CD4-positive, alpha-beta memory T cell (primary cell): ENCODE measurements around the gene MAPK7. TPM values are rescaled to one million over a fixed set of nuclear protein-coding genes. Genes with fewer than 3 reads are reported as not detected.

ENCODE experiments used
- CTCF ChIA-PET: fragments of 350-600 bp; sonication (Branson Sonifier 250); formaldehyde crosslinking; loops from one replicate; lab custom pipeline; 2021; ENCODE audit warnings: inconsistent platforms; ENCODE audit not compliant: partially characterized antibody; lab: Charles Lee
- POLR2A ChIA-PET: fragments of 350-600 bp; sonication (Branson Sonifier 250); formaldehyde crosslinking; loops from one replicate; lab custom pipeline; 2021; ENCODE audit not compliant: partially characterized antibody; lab: Charles Lee
- DNase-seq, 5 donors: peaks; one replicate each; pipeline versions ENCODE4 v3.0.0 to v3.0.0-alpha.2; 2020 to 2022; ENCODE audit warnings: mixed read lengths in 1 of 5
- H3K27ac ChIP-seq: one replicate; pipeline ENCODE4 v1.7.0; 2013; ENCODE audit warnings: low read depth, low read length
- H3K27me3 ChIP-seq: 2 replicates; pipeline ENCODE4 v1.7.0; 2013; ENCODE audit warnings: mild to moderate bottlenecking, low read length, moderate library complexity; ENCODE audit not compliant: insufficient read depth
- H3K36me3 ChIP-seq: 2 replicates; pipeline ENCODE4 v1.7.0; 2013; ENCODE audit warnings: mild to moderate bottlenecking, low read length, moderate library complexity; ENCODE audit not compliant: insufficient read depth
- H3K4me1 ChIP-seq: 2 replicates; pipeline ENCODE4 v1.7.0; 2013; ENCODE audit warnings: mild to moderate bottlenecking, low read length, moderate library complexity; ENCODE audit not compliant: insufficient read depth
- H3K4me3 ChIP-seq, 2 donors: one replicate each; pipeline ENCODE4 v1.7.0; 2013; ENCODE audit warnings: low read length in 2 of 2, mild to moderate bottlenecking in 1 of 2
- H3K9me3 ChIP-seq, 2 donors: one replicate each; pipeline ENCODE4 v1.7.0; 2013; ENCODE audit warnings: low read length in 2 of 2, control low read depth in 1 of 2; ENCODE audit not compliant: control insufficient read depth in 1 of 2
- H3K27ac Mint-ChIP-seq, 7 donors: one replicate each; pipeline ENCODE4 v1.8.0; 2020 to 2021; ENCODE audit warnings: mixed read lengths in 7 of 7, mild to moderate bottlenecking in 6 of 7, inconsistent platforms in 3 of 7, moderate library complexity in 3 of 7
- H3K27me3 Mint-ChIP-seq, 2 donors: one replicate each; pipeline ENCODE4 v1.8.0; 2020 to 2021; ENCODE audit warnings: mixed read lengths in 2 of 2
- H3K36me3 Mint-ChIP-seq, 2 donors: one replicate each; pipeline ENCODE4 v1.8.0; 2020 to 2021; ENCODE audit warnings: mixed read lengths in 2 of 2, inconsistent platforms in 1 of 2, mild to moderate bottlenecking in 1 of 2
- H3K4me1 Mint-ChIP-seq, 4 donors: one replicate each; pipeline ENCODE4 v1.8.0; 2020 to 2021; ENCODE audit warnings: mixed read lengths in 4 of 4, mild to moderate bottlenecking in 1 of 4
- H3K4me3 Mint-ChIP-seq, 8 donors: one replicate each; pipeline ENCODE4 v1.8.0; 2020 to 2021; ENCODE audit warnings: mixed read lengths in 8 of 8, mild to moderate bottlenecking in 7 of 8, moderate library complexity in 6 of 8, inconsistent platforms in 3 of 8
- H3K9me3 Mint-ChIP-seq, 8 donors: one replicate each; pipeline ENCODE4 v1.8.0; 2020 to 2021; ENCODE audit warnings: mixed read lengths in 8 of 8, mild to moderate bottlenecking in 5 of 8, inconsistent platforms in 3 of 8, moderate library complexity in 1 of 8
- intact Hi-C: fragments of 100-400 bp; cut with micrococcal nuclease; formaldehyde crosslinking; loops from one replicate; pipeline ENCODE4 v1.15.1; 2023
- polyA plus RNA-seq, 2 donors: library from polyadenylated mRNA; unstranded; fragments of 300-500 nt; fragmentation: Illumina TruSeq; gene quantifications; one replicate each; pipeline ENCODE4 v1.2.3, GENCODE V29; 2021
- total RNA-seq, 2 experiments: library from RNA; stranded (reverse); gene quantifications; one replicate each; pipeline ENCODE4 v1.2.3, GENCODE V29; 2021

The MAPK7 gene
- total and polyA plus RNA-seq, 4 experiments from 2014 or later, result 2.1 to 26.2 (median 15.9) TPM

- H3K27ac Mint-ChIP-seq, result peak overlapping the region in 1 of 7 donors; percentile 46
- intact Hi-C loops, result no loop called here
- H3K4me3 ChIP-seq, result no peak overlapping the region
- peaks cover 11 to 37% (median 14%) of the 10 kb centered on the region in 4 donors for H3K4me1 Mint-ChIP-seq
- H3K36me3 ChIP-seq, result peaks cover 10% of the 10 kb centered on the region
- peaks cover 0 to 3% (median 0%) of the 10 kb centered on the region in 8 donors for H3K9me3 Mint-ChIP-seq
- peaks cover 15% of the 10 kb centered on the region for H3K4me1 ChIP-seq
- no peaks in the 10 kb centered on the region for H3K27me3 Mint-ChIP-seq
- peaks cover 29 to 54% of the 10 kb centered on the region in 2 donors for H3K36me3 Mint-ChIP-seq
- no peaks in the 10 kb centered on the region for H3K9me3 ChIP-seq
- ChIA-PET POLR2A (interaction anchor here (0.9 kb wide), 1 partner anchor 18 kb away, joined by 3 read pairs; no protein-coding TSS in a partner anchor), CTCF (interaction anchor here (1.0 to 2.1 kb wide), 3 partner anchors 8 to 18 kb away, joined by 3 to 12 read pairs (median 3); partner anchors contain the start of gene B9D1)
- no peak overlapping the region for H3K27ac ChIP-seq
- H3K4me3 Mint-ChIP-seq, result peak overlapping the region in 3 of 8 donors; percentile 28 to 48 (median 42)
- no peaks in the 10 kb centered on the region for H3K27me3 ChIP-seq
- DNase-seq, result no peak
Measured at GRCh38 chr17:19380481-19381301, 2.4 kb downstream of the MAPK7 start.

- H3K36me3 ChIP-seq, result peaks cover 10% of the 10 kb centered on the region
- ChIA-PET POLR2A (no interaction called here), CTCF (interaction anchor here (1.0 to 1.1 kb wide), 2 partner anchors 8 to 16 kb away, joined by 3 read pairs; no protein-coding TSS in a partner anchor)
Measured at GRCh38 chr17:19381361-19381740, 3.1 kb downstream of the MAPK7 start.

GRCh38 chr17:19381741-19382444 lies 3.6 kb downstream of the MAPK7 start:
- no peaks in the 10 kb centered on the region for H3K27me3 Mint-ChIP-seq
- peaks cover 10% of the 10 kb centered on the region for H3K36me3 ChIP-seq
- H3K36me3 Mint-ChIP-seq, result peaks cover 29 to 54% of the 10 kb centered on the region in 2 donors
- no peak for DNase-seq
- no peak overlapping the region for H3K4me3 Mint-ChIP-seq
- peaks cover 8% of the 10 kb centered on the region for H3K4me1 ChIP-seq
- no peak overlapping the region for H3K4me3 ChIP-seq
- peaks cover 0 to 2% (median 0%) of the 10 kb centered on the region in 8 donors for H3K9me3 Mint-ChIP-seq
- no peak overlapping the region for H3K27ac Mint-ChIP-seq
- no peaks in the 10 kb centered on the region for H3K27me3 ChIP-seq
- no peaks in the 10 kb centered on the region for H3K9me3 ChIP-seq
- ChIA-PET POLR2A (no interaction called here), CTCF (no interaction called here)
- no peak overlapping the region for H3K27ac ChIP-seq
- H3K4me1 Mint-ChIP-seq, result peaks cover 8 to 28% (median 9%) of the 10 kb centered on the region in 4 donors
- intact Hi-C loops, result no loop called here

More at GRCh38 chr17:19381361-19381740, 3.1 kb downstream of the MAPK7 start:
- Histone ChIP-seq H3K4me3 (no peak overlapping the region), H3K9me3 (no peaks in the 10 kb centered on the region), H3K4me1 (peaks cover 11% of the 10 kb centered on the region), H3K27ac (no peak overlapping the region), H3K27me3 (no peaks in the 10 kb centered on the region)
- Mint-ChIP-seq H3K4me3 (peak overlapping the region in 1 of 8 donors; percentile 28), H3K27ac (no peak overlapping the region), H3K27me3 (no peaks in the 10 kb centered on the region), H3K9me3 (peaks cover 0 to 3% (median 0%) of the 10 kb centered on the region in 8 donors), H3K4me1 (peaks cover 10 to 32% (median 11%) of the 10 kb centered on the region in 4 donors), H3K36me3 (peaks cover 29 to 54% of the 10 kb centered on the region in 2 donors)
- intact Hi-C loops, result no loop called here
- peak in 1 of 5 donors; percentile 28 for DNase-seq

GRCh38 chr17:19382531-19383444 lies 4.5 kb downstream of the MAPK7 start:
- Histone ChIP-seq H3K4me1 (peaks cover 4% of the 10 kb centered on the region), H3K27ac (no peak overlapping the region), H3K4me3 (no peak overlapping the region), H3K27me3 (no peaks in the 10 kb centered on the region), H3K36me3 (peaks cover 10% of the 10 kb centered on the region), H3K9me3 (no peaks in the 10 kb centered on the region)
- Mint-ChIP-seq H3K27me3 (no peaks in the 10 kb centered on the region), H3K9me3 (peaks cover 0 to 2% (median 0%) of the 10 kb centered on the region in 8 donors), H3K27ac (peak overlapping the region in 2 of 7 donors; percentile 42 to 46), H3K36me3 (peaks cover 29 to 50% of the 10 kb centered on the region in 2 donors), H3K4me3 (no peak overlapping the region), H3K4me1 (peaks cover 0 to 20% (median 4%) of the 10 kb centered on the region in 4 donors)
- ChIA-PET POLR2A (no interaction called here), CTCF (interaction anchor here (3.8 kb wide), 1 partner anchor 20 kb away, joined by 15 read pairs; the partner anchor contains the start of gene B9D1)
- DNase-seq, result no peak
- intact Hi-C loops, result no loop called here

- Mint-ChIP-seq H3K4me1 (peaks cover 0 to 18% (median 4%) of the 10 kb centered on the region in 4 donors), H3K27me3 (no peaks in the 10 kb centered on the region), H3K4me3 (no peak overlapping the region), H3K9me3 (peaks cover 0 to 1% (median 0%) of the 10 kb centered on the region in 8 donors), H3K27ac (peak overlapping the region in 2 of 7 donors; percentile 57 to 83), H3K36me3 (peaks cover 29 to 45% of the 10 kb centered on the region in 2 donors)
- intact Hi-C loops, result no loop called here
- no peak for DNase-seq
- no peak overlapping the region for H3K4me3 ChIP-seq
- H3K4me1 ChIP-seq, result peaks cover under 1% of the 10 kb centered on the region
- no peaks in the 10 kb centered on the region for H3K27me3 ChIP-seq
- no peak overlapping the region for H3K27ac ChIP-seq
- peaks cover 10% of the 10 kb centered on the region for H3K36me3 ChIP-seq
- ChIA-PET POLR2A (no interaction called here), CTCF (interaction anchor here (1.0 to 3.8 kb wide), 2 partner anchors 18 to 21 kb away, joined by 3 to 15 read pairs; partner anchors contain the start of gene B9D1)
- H3K9me3 ChIP-seq, result no peaks in the 10 kb centered on the region
Measured at GRCh38 chr17:19383681-19384470, 5.6 kb downstream of the MAPK7 start.
